GM15510 (cell line): ENCODE results near the gene RTL10.

Source experiments
- POLR2A ChIP-seq: IDR thresholded peaks from 3 replicates; pipeline ENCODE4 v1.6.1; 2011; ENCODE audit warnings: borderline replicate concordance; ENCODE audit not compliant: insufficient read length; ENCODE audit errors: extremely low read depth

The RTL10 gene

DNA sequence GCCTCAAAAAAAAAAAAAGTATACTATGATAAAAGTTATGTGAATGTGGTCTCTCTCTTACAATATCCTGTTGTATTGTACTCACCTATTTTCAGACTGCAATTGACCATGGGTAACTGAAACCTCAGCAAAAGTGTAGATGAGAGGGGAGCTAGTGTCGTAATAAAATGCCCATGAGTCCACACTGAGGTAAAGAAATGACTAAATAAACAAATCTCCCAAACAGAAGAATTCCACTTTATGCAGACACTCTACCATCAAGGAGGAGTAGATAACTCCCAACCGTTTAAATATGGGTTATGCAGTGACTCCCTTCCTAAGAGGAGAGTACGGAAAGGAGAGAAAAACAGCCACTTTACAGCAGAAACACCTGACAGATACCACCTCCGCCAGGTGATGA is 14.6 kb downstream of the RTL10 start:
- TF ChIP-seq POLR2A, result no peak

DNA sequence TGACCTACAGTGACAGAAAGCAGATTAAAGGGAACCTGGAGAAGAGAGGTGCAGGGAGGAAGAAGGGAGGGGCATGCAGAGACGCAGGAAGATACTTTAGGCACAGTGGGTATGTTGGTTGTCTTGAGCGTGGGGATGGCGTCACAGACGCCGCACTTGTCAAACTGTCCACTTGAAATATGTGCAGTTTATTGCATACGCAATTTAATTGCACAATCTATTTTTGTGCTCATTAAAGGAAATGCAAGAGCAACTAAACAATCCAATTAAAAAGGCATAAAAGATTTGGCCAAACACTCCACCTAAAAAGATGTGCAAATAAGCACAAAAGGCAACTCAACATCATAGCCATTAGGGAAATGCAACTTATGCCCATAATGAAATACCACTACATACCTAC is 16.8 kb downstream of the RTL10 start:
- TF ChIP-seq POLR2A, result no peak

DNA sequence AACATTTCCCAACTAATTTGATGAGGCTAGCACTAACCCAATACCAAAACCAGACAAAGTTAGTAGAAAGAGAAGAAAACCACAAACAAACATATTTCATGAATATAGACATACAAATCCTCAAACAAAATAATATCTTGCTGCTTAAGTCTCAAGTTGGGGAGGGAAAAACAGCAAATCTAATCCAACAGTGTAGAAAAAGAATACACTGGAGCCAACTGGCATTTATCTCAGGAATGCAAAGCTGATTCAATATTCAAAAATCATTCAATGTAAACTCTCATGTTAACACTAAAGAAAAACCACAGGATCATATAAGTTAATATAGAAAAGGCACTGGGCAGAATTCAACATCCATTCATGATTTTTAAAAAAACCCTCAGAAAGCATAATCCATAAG is 18.2 kb downstream of the RTL10 start:
- no peak for TF ChIP-seq POLR2A

DNA sequence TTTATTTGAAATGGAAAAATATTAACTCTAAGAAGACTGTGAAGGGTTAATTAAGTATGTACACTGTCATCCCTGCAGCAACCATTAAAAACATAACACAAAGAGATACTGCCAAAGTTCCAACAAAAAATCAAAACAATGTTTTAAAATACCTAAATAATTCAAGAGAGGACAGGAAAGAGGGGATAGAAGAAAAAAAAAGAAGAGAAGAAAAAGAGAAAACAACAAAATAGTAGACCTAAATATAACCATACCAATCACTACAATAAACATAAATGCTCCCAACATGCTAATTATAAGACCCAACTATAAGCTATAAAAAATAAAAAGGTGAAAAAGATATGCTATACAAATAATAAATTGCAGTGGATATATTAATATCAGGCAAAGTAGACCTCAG is 20.1 kb downstream of the RTL10 start:
- TF ChIP-seq POLR2A, result no peak

DNA sequence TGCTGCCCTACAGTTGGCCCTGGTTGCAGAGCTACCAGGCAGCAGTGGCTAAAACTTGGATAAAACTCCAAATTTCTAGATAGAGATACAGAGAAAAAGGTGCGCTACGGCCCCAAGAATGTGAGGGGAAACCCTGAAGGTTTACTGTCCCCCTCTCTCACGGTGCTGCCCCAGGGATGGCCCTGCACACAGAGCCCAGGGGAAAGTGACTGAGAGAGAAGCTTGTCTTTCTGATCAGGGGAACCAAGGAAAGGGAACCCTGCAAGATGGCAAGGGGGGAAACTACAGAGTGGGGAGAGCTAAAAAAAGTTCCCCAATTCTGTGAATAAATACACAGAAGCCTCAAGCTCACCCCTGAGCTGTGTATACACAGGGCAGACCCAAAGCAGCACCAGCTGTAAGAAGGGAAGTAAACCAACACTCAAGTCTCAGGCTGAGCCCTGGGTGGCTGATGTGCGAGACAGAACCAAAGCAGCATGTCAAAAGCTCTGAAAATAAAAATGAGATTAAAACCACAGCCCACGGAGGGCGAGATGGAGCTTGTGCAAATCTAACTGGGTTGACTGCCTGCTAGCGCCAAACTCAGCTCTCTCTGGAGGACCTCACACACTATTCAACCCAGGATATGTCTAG is 22.1 kb downstream of the RTL10 start:
- TF ChIP-seq POLR2A, result no peak

DNA sequence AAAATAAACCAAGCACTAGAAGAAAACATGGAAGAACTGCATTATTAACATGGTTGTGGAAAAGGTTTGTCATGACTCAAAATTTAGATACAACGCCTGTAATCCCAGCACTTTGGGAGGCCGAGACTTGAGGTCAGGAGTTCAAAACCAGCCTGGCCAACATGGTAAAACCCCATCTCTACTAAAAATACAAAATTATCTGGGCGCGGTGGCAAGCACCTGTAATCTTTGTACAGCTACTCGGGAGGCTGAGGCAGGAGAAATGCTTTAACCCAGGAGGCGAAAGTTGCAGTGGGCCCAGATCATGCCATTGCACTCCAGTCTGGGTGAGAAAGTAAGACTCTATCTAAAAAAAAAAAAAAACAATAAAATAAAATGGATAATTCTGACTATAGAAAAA is 23.7 kb downstream of the RTL10 start:
- TF ChIP-seq POLR2A, result no peak

DNA sequence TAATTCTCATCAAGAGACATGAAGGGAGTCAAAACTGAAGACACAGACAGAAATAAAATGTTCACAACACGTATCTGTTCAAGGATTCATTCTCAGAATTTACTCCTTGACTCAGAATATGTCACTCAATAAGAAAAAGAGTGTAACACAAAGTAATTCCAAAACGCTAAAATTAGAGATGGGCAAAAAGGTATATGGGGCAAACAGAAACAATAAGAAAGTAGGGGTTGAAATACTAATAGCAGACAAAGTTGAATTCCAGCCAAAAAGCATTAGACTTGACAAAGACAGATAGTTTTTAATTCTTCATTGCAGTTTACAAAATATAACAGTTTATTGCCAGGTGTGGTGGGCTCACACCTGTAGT is 26.7 kb downstream of the RTL10 start:
- TF ChIP-seq POLR2A, result no peak

DNA sequence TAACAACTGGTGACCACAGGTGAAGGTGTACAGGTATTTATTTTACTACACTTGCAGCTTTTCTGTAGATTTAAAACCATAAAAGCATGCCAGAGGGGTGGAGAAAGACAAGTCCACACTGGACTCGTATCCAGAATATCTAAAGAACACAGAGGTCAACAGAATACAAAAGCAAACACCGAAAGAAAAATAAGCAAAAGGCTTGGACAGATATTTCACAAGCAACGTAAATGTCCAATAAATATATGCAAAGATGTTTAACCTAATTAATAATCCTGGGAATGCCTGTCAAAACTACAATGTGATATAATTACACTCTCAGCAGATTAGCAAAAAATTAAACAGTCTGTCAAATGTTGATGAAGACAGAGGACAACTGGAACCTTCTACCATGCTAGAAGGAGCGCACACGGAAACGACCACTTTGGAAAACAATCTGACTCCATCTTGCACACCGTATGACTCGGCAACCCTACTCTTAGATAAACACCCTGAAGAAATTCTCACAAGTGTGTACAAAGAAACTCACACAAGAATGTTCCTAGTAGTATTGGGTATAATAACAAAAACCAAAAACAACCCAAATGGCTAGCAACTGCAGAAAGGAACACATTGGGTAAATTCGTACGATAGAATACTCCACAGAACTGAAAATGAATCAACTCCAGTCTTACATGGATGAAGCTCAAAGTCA is 27.2 kb downstream of the RTL10 start:
- no peak for TF ChIP-seq POLR2A

DNA sequence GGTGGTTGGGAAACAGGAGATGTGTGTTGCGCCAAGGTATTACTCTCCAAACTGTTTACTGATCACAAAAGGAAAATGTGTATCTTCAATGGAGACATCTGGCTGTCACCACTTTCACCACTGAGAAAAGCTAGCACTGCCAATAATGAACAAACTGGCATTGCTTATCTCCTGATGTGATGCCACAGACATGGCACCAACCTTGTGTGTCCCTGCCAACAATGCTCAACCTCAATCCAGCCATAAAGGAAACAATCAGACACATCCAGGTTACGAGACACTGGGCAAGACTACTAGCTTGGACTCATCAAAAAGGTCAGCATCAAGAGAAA is 28.1 kb downstream of the RTL10 start:
- no peak for TF ChIP-seq POLR2A

DNA sequence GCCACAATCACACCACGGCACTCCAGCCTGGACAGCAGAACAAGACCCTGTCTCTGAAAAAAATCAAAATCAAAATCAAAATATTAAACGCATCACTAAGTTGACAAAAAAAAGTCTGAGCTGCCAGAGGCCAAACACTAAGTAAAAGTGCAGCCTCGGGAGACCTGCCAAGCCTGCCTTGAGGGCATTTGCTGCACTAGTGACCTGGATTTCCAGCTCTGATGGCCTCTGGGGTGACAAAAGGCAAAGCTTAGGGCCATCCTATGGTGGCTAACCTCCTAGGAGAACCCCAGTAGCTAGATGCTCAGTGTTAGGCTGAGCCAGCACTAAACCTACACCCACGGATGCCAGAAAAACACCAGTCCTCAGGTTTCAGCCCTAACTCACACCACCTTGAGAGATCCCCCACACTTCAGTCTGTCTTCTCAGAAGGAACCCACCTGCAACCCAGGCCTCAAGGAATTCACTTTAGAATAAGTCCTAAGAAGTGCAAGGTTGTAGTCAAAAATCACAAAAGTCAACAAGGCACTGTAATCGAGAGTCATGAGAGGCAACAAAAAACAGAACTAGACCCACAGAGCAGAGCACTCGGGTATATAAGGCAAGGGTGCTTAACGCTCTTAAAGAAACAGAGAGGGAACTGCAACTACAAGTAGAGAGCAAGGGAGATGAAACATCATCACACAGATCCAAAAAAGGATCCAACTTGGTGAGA is 28.6 kb downstream of the RTL10 start:
- TF ChIP-seq POLR2A, result no peak

DNA sequence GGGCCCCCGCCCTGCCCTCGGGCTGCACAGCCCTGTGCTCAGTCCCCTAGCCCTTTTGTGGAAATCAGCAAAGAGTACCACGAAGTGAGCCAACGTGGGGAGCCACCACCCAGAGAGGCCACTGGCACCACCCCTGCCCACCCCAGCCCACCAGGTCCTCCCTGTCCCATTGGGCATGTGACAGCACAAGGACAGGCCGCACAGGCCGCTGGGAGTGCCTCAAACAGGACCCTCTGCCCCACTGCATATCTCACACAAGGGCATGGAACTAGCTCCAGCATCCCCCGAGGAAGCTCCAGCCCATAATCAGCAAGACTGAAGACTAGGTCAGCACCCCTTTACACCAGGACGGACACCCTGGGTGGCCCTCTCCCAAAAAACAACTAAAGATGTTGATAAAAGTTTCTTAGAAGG is 29.7 kb downstream of the RTL10 start:
- no peak for TF ChIP-seq POLR2A

DNA sequence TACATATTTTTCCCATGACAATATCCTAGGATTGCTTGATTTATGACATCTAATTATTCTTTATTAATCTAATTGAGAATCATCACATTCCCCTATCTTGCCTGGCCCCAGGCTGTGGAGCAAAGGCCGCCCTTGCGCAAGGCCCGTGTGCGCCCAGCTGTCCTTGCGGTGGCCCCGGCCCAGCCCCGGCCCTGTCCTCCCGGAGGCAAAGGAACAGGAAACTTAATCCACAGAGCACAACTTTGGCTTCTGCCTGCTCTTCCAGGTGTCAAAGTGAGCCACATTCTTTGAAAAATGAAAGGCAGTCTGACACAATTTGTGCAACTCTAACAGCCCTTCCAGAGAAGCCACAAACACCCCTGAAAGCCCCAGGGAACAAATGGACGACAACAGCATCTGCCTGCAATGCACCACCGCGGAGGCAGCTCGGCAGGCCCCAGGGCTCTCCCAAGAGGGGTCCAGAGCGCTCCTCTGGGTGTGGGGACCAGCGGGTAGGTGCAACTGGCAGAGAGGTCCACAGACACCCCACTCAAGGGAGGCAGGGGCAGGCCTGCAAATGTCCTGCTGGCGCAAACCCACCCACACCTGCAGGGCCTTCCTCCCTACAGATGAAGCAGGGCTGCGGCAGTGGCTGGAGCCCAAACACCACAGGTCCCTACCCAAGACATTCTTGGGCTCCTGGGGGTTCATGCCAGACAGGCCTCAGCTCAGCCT is 30.3 kb downstream of the RTL10 start:
- no peak for TF ChIP-seq POLR2A

DNA sequence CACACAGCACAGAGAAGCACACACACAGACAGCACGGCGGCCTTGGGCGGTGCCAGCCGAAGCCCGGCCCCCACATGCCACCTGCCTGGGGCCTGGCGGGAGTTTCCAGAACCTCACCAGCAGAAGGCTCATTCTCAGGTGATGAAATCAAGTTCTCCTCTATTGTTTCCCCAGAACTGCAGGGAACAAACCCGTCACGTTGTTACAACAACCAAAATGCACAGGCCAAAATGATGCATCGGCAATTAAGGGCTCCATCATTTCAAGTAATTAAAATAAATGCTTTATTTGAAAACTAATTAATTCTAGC is 30.8 kb downstream of the RTL10 start:
- TF ChIP-seq POLR2A, result no peak

DNA sequence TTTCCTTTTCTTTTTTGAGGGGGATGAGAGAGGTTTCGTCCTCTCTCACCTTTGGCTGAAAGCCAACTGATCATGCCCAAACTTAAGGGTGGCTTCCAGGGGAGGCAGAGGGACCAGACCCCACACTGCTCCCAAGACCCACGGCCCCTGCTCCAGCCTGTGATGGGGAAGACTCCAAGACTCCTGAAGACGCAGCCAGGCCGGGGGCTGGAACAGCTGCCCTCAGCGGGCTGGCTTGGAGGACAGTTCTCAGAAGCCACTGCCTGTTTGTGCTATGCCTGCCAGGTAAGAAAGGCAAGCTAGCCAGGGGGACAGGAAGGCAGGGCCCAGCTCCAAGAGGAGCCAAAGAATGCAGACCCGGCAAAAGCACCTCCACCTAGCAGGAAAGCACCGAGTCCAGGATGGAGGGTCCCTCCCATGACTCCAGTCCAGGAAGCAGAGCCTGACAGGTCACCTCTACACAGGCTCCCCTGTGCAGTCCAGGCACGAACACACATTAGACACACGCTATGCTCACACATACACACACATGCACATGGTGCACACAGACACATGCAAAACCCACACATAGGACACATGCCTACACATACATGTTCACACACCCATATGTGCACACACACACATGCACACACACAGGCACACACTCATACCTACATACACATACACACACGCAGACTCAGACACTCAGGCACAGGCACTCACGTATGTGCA is 31.3 kb downstream of the RTL10 start:
- TF ChIP-seq POLR2A, result no peak

DNA sequence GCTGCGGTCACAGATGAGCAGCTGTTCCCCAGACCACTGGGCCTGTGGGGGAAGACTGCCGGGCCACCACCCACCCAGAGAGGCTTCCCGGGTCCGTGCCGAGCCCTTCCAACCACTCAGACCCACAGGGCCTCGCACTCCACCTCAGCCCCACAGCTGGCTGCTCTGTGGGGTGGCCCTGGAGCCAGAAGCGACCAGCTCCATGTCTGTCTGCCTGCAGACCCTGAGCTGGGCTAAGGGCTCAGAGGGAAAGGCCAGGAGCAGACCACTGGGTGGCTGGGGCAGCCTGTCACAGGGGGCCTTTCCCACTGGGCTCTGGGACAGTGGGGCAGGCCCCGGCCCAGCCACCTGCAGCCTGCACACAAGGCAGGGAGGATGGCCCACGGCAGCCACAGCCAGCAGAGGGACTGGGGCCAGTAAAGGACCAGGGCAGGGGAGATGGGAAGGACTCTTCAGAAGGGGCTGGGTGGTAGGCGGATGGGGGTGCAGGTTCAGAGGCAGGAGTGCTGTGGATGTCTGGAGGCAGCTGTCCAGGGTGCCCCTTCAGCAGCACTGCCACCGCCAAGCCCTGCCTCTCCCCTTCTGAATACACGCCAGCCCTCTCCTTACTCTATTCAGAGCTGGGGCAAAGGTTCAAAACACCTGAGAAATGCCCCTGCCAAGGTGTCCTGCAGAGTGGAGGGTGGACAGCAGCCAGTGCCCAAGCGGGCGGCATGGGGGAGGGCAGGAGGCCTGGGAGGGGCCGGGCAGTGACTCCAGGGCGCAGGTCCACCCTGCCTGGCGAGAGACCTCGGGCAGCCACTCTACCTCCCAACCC is 32.2 kb downstream of the RTL10 start:
- no peak for TF ChIP-seq POLR2A
